HG03439 (cell line): Measurements from ENCODE around the gene LAIR1.

Source experiments
- ATAC-seq: cut with Tn5 transposase; IDR thresholded peaks from one replicate; pipeline ENCODE4 v1.9.1; 2021; ENCODE audit warnings: mild to moderate bottlenecking, moderate library complexity; ENCODE audit not compliant: unreplicated experiment

The LAIR1 gene

DNA sequence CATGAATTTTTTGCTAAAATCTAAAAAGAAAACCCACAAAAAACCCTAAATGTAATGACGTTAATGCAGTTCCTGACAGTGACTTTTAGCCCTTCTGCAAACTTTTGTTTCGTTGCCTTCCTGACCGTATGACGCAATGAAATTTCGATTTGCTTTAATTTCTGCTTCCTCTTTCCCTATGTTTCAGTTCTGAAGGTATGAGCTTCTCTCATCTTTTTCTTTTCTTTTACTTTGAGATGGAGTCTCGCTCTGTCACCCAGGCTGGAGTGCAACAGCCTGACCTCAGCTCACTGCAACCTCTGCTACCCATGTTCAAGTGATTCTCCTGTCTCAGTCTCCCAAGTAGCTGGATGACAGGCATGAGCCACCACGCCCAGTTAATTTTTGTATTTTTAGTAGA lies 45.7 kb downstream of the LAIR1 start:
- no peak for ATAC-seq

DNA sequence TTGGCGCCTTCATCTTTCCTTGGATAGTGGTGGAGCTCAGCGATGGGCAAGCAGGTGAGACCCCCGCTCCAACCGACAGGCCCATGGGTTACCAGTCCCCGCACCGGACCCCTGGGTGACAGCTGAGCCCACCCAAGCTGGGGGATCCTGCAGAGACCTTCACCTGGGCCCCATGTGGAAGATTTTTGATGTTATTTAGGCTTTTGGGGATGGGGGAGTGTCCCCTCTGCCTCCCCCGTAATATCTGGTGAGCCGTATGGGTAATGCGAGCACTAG lies 46.8 kb downstream of the LAIR1 start:
- no peak for ATAC-seq

DNA sequence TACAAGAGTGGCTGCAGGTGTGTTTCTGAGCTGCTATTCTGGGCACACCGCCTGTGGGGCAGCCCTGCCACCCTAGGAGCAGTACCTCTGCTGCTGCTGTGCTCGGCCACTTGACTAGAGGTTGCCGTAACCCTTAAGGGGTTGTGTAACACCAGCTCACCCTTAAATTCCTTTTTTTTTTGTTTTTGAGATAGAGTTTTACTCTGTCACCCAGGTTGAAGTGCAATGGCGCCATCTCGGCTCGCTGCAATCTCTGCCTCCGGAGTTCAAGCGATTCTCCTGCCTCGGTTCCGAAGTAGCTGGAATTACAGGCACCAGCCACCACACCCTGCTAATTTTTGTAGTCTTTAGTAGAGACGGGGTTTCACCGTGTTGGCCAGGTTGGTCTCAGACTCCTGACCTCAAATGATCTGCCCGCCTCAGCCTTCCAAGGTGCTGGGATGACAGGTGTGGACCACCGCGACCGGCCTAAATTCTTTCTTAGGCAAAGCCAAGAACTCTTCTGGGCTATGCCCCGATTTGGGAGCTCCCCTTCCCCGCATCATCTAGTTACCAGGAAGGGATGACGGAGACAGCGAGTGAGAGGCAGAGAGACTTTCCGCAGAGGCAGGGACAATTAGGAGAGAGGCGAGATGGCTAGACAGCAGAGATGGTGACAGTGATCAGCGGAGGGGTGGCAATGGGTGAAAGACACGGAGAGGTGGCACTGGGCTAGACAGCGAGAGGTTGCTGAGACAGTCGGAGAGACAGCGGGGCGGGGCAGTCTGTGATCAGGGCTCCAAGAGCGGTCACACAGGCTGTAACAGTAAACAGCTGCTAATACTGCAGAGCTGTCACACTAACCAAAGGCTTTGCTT lies 47.4 kb downstream of the LAIR1 start:
- no peak for ATAC-seq

DNA sequence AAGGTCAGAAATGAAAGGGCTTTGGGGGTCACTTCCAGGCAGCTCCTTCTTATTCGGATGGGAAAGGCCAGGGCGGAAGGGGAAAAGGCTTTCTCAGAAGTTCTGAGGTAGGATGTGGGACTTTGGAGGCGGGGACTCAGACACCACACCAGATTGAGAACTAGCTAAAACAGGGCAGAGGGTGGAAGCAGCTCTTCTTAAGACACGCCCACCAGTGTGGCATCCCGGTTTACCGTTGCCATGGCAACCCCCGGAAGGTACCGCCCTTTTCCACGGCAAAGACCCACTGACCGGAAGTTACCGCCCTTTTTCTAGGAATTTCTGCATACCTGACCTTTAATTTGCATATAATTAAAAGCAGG lies 48.0 kb downstream of the LAIR1 start:
- ATAC-seq, result no peak

DNA sequence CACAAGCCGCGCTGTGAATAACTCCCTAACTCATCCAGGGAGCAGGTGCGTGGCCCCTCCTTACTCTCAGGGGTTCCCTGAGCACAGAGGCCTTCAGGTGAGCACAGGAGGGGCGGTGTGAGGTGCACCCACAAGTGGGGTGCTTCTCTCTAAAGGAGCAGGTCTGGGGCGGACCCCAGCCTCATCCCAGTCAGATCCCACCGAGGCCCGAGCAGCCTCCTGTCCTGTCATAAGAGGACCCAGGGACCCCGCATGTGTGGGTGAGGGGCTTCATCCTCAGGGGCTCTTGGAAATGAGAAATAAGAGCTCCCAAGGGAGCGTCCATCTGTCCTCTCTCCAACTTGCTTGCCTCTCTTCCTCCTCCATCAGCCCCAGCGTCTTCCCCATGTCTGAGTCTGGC lies 48.8 kb downstream of the LAIR1 start:
- ATAC-seq, result no peak

DNA sequence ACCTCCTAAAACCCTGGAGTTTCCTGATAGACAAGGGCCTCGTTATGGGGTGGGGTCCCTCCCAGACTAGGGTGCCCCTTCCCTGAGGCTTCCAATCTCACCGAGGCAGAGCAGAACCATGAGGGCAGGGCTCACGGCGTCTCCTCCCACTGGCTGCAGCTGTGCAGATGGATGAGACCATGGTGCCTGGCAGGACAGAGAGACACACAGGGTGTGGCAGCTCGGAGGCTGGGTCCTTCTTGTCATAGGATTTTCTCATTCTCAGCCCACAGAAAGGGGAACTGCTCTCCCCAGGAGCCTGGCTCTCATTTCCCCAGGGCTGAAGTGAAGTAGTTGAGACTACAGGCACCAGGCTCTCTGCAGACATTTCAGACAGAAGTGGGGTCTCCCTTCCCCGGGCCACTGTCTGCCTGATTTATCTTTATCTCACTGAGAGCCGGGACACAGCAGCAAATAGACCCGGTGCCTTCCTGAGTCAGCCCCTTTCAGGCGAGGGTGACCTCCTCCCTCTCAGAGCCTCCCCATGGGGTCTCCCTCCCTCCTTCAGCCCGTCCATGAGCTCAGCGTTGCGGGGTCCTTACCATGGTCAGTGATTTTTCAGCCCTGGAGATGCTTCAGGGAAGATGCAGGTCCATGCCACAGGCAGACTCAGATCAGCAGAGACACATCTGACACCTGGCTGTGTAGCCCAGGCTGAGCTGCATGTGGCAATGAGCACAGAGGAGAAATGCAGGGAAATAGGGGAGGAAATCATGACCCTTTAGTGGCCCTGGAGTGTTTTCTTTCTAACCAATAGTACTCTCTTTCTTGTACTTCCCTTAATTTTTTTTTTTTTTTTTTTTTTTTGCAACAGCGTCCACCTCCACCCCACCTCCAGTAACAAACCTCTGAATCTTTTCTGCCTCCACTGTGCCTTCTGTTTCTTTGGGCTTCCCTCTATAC lies 52.0 kb downstream of the LAIR1 start, which contains the start of gene LILRA5:
TSS of gene LILRA5 (minus strand) at position 731 of the 942 bp plus-strand sequence. CDS start at position 584, 147 bp downstream.
- ATAC-seq, result no peak

DNA sequence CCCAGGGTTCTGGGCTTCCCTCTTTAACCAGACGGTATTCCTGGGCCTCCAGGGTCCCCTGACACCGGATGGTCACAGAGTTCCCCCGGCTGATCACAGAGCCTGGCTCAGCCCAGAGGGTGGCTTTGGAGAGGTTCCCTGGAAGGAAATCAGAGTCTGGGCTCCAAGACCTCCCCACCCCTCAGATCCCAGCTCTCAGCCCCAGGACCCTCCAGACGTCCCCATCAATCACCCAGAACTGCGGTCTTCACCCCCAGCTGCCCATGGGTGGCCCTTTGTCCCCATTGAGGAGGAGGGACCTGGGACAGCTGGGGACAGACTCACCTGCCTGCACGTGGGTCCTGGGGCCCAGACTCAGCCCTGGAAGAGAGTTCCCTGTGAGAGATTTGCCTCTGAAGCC lies 52.7 kb downstream of the LAIR1 start:
- no peak for ATAC-seq

DNA sequence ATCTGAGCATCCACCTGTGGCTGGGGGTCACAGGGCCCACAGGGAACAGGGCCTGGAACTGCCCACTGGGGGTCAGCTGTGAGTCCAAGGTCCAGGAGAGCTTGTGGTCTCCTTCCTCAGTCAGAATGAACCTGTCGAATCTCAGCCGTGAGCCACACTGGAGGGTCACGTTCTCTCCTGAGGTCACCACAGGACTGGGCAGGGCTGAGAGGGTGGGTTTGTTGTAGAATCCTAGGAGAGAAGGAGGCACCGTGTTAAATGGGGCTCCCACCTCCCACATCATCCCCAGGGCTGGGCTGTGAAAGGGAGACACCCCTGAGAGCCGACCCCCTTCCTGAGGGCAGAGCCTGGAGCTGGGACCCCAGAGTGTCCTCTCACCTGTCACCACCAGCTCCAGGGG lies 53.2 kb downstream of the LAIR1 start:
- ATAC-seq, result no peak

DNA sequence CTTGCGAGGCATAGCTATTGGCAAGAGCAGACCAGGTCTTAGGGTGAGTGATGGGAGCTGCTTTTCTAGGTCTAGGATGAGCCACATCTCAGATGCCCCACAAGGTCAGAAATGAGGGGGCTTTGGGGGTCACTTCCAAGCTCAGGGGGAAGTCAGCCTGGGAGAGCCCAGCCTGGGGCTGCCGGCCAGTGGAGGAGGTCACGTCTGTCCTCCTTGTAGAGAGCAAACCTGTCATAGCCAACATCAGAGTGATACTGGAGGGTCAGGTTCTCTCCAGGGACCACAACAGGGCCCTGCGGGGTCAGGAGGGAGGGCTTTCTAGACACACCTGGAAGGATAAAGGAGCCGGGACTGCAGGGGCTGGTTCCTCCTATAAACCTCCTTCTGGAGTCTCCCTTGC lies 54.2 kb downstream of the LAIR1 start:
- ATAC-seq, result no peak

DNA sequence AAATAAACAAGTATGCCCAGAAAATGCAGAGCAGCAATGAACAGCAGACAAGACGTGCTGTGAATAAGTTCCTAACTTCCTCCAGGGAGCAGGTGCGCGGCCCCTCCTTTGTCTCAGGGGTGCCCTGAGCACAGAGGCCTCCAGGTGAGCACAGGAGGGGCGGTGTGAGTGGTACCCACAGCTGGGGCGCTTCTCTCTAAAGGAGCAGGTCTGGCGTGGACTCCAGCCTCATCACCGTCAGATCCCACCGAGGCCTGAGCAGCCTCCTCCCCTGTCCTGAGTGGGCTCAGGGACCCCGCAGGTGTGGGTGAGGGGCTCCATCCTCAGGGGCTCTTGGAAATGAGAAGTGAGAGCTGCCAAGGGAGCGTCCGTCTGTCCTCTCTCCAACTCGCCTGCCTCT lies 54.9 kb downstream of the LAIR1 start:
- no peak for ATAC-seq

DNA sequence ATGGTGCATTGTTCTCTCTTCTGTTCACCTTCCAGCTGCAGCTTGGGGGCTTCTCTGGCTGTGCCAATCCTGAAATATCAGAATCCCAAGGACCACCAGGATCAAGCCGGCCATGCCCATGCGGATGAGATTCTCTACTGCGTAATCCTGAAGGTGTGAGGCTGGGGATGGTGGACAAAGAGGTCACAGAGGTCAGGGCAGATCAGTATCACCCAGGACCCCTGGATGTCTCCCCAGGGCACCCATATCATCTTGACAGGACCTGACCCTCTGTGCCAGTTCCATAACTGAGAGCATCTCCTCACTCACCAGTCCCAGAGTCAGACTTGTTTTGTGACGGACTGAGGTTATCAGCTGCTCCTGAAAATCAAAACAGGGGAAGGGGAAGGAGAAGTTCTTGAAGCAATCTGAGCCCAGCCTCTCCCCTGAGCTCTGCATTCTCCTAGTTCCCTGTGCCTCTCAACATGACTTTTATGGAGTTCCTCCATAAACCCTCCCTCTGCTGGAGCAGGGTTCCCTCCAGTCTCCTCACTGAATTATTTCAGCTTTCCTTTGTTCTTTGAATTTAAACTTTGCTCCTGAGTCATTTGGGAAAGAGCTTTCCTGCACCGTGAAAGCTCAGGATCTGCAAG lies 57.2 kb downstream of the LAIR1 start:
- ATAC-seq, result no peak

DNA sequence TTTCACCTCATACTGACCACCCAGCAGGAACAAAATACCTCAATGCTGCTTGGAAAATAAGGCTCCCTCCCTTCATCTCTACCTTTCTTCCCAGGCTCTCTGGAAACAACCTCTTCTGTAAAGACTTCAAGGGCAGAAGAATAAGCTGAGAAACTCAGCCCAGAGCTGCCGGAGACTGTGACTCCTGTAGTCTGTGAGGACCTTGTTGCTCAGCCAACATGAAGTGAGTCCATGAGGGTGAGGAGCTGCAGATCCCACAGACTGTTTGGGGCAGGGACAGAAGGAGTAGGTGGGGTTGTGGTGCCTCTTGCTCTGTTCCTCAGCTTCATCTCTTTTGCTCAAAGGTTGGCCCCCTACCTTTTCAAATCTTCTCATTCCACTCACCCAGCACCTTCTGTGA lies 59.6 kb downstream of the LAIR1 start:
- no peak for ATAC-seq

DNA sequence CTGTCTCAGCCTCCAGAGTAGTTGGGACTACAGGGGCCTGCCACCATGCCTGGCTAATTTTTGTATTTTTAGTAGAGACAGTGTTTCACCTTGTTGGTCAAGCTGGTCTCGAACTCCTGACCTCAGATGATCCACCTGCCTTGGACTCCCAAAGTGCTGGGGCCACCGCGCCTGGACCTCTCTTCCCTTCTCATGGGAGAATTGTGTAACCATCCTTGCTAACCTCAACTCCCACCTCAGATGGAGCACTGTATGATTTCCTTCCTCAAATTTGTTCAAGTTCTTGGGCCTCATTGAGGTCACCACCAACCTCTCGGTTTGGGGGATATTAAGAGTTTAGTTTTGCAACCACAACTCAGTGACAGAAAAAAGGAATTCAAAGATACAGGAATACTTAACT lies 62.5 kb downstream of the LAIR1 start:
- ATAC-seq, result no peak
